AG10803 (cell line): ENCODE measurements around the gene PTPRG.

Experiments used
- DNase-seq: peaks from one replicate; pipeline ENCODE4 v3.0.0; 2010; ENCODE audit warnings: low read depth
- H3K4me3 ChIP-seq: 2 replicates; pipeline ENCODE4 v1.5.1; 2011; ENCODE audit warnings: mild to moderate bottlenecking, low read length, control low read depth
- TF ChIP-seq, protein P1 (sequence below): conservative IDR thresholded peaks from 2 replicates; pipeline ENCODE4 v1.5.1; 2011; ENCODE audit warnings: mild to moderate bottlenecking, low read length, control low read depth, inconsistent platforms

PTPRG gene

DNA sequence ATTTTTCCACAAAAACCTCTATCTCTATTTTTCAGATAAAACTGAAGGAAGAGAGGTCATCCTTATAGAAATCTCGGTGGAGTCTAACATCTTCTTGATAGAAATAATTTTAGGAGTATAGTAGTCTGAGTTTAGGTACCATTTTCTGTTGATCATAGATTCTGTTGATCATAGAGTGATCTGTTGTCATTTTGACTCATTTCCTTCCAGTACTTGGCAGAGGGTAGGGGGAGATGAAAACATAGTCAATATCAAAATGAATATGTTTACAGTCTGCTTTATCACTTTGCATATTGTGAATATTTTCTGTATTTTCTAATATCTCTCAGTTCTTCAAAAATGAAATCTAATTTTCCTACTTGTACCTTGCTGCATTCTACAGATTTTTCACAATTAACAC is 458.5 kb downstream of the PTPRG start:
- TF ChIP-seq, protein P1, sequence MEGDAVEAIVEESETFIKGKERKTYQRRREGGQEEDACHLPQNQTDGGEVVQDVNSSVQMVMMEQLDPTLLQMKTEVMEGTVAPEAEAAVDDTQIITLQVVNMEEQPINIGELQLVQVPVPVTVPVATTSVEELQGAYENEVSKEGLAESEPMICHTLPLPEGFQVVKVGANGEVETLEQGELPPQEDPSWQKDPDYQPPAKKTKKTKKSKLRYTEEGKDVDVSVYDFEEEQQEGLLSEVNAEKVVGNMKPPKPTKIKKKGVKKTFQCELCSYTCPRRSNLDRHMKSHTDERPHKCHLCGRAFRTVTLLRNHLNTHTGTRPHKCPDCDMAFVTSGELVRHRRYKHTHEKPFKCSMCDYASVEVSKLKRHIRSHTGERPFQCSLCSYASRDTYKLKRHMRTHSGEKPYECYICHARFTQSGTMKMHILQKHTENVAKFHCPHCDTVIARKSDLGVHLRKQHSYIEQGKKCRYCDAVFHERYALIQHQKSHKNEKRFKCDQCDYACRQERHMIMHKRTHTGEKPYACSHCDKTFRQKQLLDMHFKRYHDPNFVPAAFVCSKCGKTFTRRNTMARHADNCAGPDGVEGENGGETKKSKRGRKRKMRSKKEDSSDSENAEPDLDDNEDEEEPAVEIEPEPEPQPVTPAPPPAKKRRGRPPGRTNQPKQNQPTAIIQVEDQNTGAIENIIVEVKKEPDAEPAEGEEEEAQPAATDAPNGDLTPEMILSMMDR = no peak
- H3K4me3 ChIP-seq = no peak overlapping the region
- DNase-seq = no peak

DNA sequence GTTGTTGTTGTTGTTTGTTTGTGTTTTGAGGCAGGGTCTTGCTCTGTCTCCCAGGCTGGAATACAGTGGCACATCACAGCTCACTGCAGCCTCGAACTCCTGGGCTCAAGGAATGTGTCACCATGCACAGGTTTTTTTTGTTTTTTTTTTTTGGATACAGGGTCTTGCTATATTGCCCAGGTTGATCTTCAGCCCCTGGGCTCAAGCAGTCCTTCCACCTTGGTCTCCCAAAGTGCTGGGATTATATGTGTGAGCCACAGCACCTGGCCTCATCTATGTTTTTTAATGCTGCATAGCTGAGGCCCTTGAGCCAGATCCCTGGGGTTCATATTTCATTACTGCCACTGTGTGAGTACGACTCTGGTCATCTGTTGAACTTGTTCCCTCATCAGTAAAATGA is 459.3 kb downstream of the PTPRG start:
- DNase-seq = no peak
- no peak overlapping the region for H3K4me3 ChIP-seq
- TF ChIP-seq, protein P1 = no peak

DNA sequence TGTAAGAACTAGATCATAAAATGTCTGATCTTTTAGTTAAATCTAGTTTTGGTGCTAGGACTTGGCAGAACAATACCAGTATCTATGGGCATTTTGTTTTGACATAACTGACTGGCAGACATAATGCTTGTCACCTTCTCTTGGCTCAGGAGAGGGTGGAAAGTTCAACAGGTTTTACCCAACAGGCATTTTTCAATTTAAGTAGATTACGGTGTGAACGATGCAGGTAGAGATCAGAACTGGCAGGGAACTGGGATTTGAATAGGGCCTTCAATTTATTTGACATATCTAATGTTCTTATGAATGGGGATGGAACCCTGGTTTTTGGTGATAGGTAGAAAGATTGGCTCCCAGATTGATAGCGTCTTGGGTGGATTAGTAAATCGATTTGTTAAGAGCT is 460.9 kb downstream of the PTPRG start:
- TF ChIP-seq, protein P1 = no peak
- H3K4me3 ChIP-seq = no peak overlapping the region

DNA sequence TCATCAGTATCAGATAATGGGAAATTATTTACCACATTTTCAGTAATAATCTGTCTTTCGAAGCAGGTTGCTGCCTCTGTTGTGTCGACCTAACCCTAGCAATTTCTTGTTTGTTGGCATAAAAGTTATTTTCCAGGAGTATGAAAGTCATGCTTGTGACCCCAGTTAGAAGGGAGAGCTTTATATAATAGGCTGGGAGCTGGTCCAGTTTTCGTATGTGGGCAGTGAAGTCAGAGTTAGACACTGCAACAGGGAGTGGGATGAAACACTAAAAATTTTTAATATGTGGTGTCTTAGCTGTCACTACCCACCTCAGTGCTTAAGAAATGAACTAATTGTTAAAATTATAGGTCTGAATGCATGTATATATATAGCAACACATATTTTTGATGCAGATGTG is 463.5 kb downstream of the PTPRG start:
- TF ChIP-seq, protein P1 = no peak

More for the DNA sequence above, 460.9 kb downstream of the PTPRG start:
- no peak for DNase-seq

DNA sequence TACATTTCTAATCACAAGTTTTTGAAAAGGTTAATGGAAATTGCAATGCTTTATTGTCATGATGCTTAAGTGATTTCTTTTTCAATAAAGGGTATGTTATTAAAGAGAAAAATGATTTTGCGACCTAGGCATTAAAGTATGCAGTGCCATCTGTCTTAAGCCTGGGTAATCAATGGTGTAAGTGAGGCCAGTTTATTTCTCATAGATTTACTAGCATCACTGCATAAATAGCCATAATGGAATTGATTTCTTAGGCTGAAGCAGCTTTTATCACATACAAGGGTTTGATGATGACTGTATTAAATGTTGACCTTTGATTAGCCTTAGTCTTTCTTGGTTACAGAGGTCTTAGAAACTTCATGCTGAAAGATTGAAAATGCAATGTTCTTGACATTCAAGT is 464.5 kb downstream of the PTPRG start:
- H3K4me3 ChIP-seq = no peak overlapping the region
- DNase-seq = no peak
- TF ChIP-seq, protein P1 = no peak

More for the DNA sequence above, 463.5 kb downstream of the PTPRG start:
- H3K4me3 ChIP-seq = no peak overlapping the region
- no peak for DNase-seq

DNA sequence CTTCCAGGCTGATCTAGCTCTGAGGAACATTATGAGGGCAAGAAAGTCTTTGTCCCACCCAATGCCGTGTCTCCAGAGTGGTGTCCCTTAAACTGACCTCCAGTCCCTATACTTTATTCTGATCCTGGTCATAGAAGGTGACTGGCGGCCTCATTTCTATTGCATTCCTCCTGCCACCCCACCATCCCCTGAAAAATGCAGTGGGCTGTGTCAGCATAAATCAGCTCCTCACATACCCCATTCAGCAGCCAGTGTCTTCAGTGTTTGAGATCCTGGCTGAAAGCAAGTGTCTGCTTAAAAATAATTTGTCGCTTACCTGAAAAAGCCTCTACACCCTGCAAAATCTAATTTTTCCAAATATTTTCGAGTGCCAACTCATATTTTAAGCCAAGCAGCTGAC is 465.9 kb downstream of the PTPRG start:
- no peak overlapping the region for H3K4me3 ChIP-seq
- TF ChIP-seq, protein P1 = no peak
- DNase-seq = no peak

DNA sequence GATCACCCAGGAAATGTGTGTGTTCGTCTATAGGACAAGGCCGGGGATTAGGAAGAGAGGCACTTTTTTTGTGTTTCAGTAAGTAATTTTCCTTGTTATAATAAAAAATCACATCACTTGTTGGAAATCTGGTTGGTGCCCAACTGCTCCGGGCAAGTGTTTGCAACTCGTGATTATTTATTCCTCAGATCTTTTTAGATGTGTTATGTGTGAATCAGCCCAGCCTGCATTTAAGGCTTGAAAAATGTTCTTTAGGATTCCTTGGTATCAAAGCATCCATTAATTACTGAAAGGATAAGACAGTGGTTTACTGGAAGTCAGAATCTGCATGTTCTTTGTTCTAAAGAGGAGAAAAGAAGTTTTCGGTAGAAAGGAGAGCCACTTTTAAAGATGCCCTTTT is 466.4 kb downstream of the PTPRG start:
- peak; percentile 13 for DNase-seq
- TF ChIP-seq, protein P1 = no peak
- no peak overlapping the region for H3K4me3 ChIP-seq
